ENCODE results near the gene IL12RB2.

DNA sequence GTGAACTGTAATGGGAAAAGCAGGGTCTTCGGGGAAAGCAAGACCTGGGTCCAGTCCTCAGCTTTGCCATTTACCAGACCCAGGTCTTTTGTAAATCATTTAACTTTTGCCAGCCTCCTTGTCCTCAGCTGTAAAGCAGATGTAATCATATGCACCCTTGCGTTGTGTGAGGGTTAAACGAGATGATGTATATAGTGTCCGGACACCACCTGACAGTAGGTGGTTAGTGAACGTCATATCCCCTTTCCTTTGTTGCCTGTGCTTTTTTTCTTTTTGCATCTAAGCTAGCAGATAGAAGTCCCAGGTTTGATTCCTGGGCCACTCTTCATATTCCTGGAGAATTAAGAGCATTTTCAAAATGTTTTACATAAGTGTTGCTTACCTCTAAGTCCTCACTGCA, 28.5 kb downstream of the IL12RB2 start:
- TF ChIP-seq TAF1 (IDR thresholded peaks at IDR 0.05; ENCODE audit: low read depth, low read length): no peak
- no peak for TF ChIP-seq POLR2A (IDR thresholded peaks at IDR 0.05; ENCODE audit: low read depth, low read length)
- TF ChIP-seq POLR2AphosphoS5 (IDR thresholded peaks at IDR 0.05; ENCODE audit: low read depth, low read length): no peak
- no peak for TF ChIP-seq POU2F2 (IDR thresholded peaks at IDR 0.05; ENCODE audit: low read depth, low read length)
- no peak for TF ChIP-seq SPI1 (IDR thresholded peaks at IDR 0.05; ENCODE audit: low read depth, low read length)

Measured in GM12891 (cell line).